DOHH2 (cell line): ENCODE measurements around the gene RICTOR.

Experiments used
- EZH2phosphoT487 ChIP-seq: fragments of 200-600 bp; sonication (generic); IDR thresholded peaks from 2 replicates; pipeline ENCODE4 v1.6.1; 2017; ENCODE audit warnings: borderline replicate concordance, mild to moderate bottlenecking, antibody characterized with exemption, low read length, moderate library complexity, mixed read lengths
- TF ChIP-seq, protein P1 (sequence below): fragments of 200-600 bp; sonication (generic); IDR thresholded peaks from one replicate; pipeline ENCODE4 v1.5.1; 2014; ENCODE audit warnings: antibody characterized with exemption, mild to moderate bottlenecking, low read depth, low read length; ENCODE audit not compliant: poor library complexity, severe bottlenecking

- TF ChIP-seq, protein P1, sequence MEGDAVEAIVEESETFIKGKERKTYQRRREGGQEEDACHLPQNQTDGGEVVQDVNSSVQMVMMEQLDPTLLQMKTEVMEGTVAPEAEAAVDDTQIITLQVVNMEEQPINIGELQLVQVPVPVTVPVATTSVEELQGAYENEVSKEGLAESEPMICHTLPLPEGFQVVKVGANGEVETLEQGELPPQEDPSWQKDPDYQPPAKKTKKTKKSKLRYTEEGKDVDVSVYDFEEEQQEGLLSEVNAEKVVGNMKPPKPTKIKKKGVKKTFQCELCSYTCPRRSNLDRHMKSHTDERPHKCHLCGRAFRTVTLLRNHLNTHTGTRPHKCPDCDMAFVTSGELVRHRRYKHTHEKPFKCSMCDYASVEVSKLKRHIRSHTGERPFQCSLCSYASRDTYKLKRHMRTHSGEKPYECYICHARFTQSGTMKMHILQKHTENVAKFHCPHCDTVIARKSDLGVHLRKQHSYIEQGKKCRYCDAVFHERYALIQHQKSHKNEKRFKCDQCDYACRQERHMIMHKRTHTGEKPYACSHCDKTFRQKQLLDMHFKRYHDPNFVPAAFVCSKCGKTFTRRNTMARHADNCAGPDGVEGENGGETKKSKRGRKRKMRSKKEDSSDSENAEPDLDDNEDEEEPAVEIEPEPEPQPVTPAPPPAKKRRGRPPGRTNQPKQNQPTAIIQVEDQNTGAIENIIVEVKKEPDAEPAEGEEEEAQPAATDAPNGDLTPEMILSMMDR: no peak
- no peak for TF ChIP-seq EZH2phosphoT487
Observed at GRCh38 chr5:39119404-39120051, 45.3 kb upstream of the RICTOR start.
